Measurements from ENCODE around the gene KIF25.

Gene KIF25

GRCh38 chr6:168055696-168056489 is 58.4 kb downstream of the KIF25 start:
- Histone ChIP-seq H3K27ac (no peak overlapping the region), H3K36me3 (no peaks in the 10 kb centered on the region), H3K27me3 (peaks cover 0 to 2% of the 10 kb centered on the region in 2 donors), H3K9me3 (no peaks in the 10 kb centered on the region), H3K4me3 (no peak overlapping the region), H3K4me1 (peaks cover 0 to 29% (median 24%) of the 10 kb centered on the region in 4 donors)
- no peak for DNase-seq
- intact Hi-C loops (cut with DNase I; ENCODE audit: low total_unique reads): no loop called here
- no peak for TF ChIP-seq CTCF (IDR thresholded peaks at IDR 0.05)

- Histone ChIP-seq H3K27ac (no peak overlapping the region), H3K27me3 (no peaks in the 10 kb centered on the region), H3K36me3 (no peaks in the 10 kb centered on the region), H3K4me3 (no peak overlapping the region), H3K9me3 (no peaks in the 10 kb centered on the region), H3K4me1 (peaks cover 0 to 29% (median 24%) of the 10 kb centered on the region in 4 donors)
- TF ChIP-seq CTCF (IDR thresholded peaks at IDR 0.05): no peak
- intact Hi-C loops (cut with DNase I; ENCODE audit: low total_unique reads): no loop called here
- no peak for DNase-seq
Observed at GRCh38 chr6:168056892-168057527, 59.5 kb downstream of the KIF25 start.

GRCh38 chr6:168057836-168058235 is 60.4 kb downstream of the KIF25 start:
- Histone ChIP-seq H3K27me3 (no peaks in the 10 kb centered on the region), H3K36me3 (no peaks in the 10 kb centered on the region), H3K4me3 (no peak overlapping the region), H3K27ac (no peak overlapping the region), H3K4me1 (peaks cover 0 to 29% (median 24%) of the 10 kb centered on the region in 4 donors), H3K9me3 (no peaks in the 10 kb centered on the region)
- intact Hi-C loops (cut with DNase I; ENCODE audit: low total_unique reads): no loop called here
- no peak for DNase-seq
- no peak for TF ChIP-seq CTCF (IDR thresholded peaks at IDR 0.05)

- Histone ChIP-seq H3K4me3 (no peak overlapping the region), H3K36me3 (no peaks in the 10 kb centered on the region), H3K27me3 (no peaks in the 10 kb centered on the region), H3K27ac (no peak overlapping the region), H3K4me1 (peaks cover 0 to 26% (median 23%) of the 10 kb centered on the region in 4 donors), H3K9me3 (no peaks in the 10 kb centered on the region)
- TF ChIP-seq CTCF (IDR thresholded peaks at IDR 0.05): no peak
- DNase-seq: no peak
- intact Hi-C loops (cut with DNase I; ENCODE audit: low total_unique reads): no loop called here
Observed at GRCh38 chr6:168058691-168059551, 61.5 kb downstream of the KIF25 start.

GRCh38 chr6:168060521-168060931 is 63.1 kb downstream of the KIF25 start:
- peak; percentile 35 to 77 for DNase-seq
- intact Hi-C loops (cut with DNase I; ENCODE audit: low total_unique reads): no loop called here
- H3K27ac ChIP-seq: no peak overlapping the region
- no peaks in the 10 kb centered on the region for H3K36me3 ChIP-seq
- H3K9me3 ChIP-seq: no peaks in the 10 kb centered on the region
- TF ChIP-seq CTCF (IDR thresholded peaks at IDR 0.05): peak; percentile 52 to 57
- peaks cover 0 to 11% (median 8%) of the 10 kb centered on the region in 4 donors for H3K4me1 ChIP-seq
- no peak overlapping the region for H3K4me3 ChIP-seq
- no peaks in the 10 kb centered on the region for H3K27me3 ChIP-seq

All from tibial artery (tissue), 4 donors.